ENCODE measurements around the gene UBE2V1. TPM values are rescaled to one million over a fixed set of nuclear protein-coding genes. Genes with fewer than 3 reads are reported as not detected.

Gene UBE2V1
- total RNA-seq, 1 experiment from 2014 or later, result 212 TPM

GRCh38 chr20:50115591-50116367 lies 2.8 kb upstream of the UBE2V1 start:
- no TSS peak for BruUV-seq (replicated peaks)
- intact Hi-C loops (cut with micrococcal nuclease; ENCODE audit: unreplicated experiment), result no loop called here
- H3K4me1 Mint-ChIP-seq (ENCODE audit: low read depth, unreplicated experiment), result peaks cover 53% of the 10 kb centered on the region
- DNase-seq, result peak; percentile 97
- no peaks in the 10 kb centered on the region for H3K27me3 Mint-ChIP-seq (ENCODE audit: unreplicated experiment)
- peak overlapping the region; percentile 73 for H3K4me3 Mint-ChIP-seq (ENCODE audit: low read depth, unreplicated experiment)
- H3K36me3 Mint-ChIP-seq (ENCODE audit: insufficient read depth, unreplicated experiment), result peaks cover 37% of the 10 kb centered on the region
- TF ChIP-seq, protein P1, sequence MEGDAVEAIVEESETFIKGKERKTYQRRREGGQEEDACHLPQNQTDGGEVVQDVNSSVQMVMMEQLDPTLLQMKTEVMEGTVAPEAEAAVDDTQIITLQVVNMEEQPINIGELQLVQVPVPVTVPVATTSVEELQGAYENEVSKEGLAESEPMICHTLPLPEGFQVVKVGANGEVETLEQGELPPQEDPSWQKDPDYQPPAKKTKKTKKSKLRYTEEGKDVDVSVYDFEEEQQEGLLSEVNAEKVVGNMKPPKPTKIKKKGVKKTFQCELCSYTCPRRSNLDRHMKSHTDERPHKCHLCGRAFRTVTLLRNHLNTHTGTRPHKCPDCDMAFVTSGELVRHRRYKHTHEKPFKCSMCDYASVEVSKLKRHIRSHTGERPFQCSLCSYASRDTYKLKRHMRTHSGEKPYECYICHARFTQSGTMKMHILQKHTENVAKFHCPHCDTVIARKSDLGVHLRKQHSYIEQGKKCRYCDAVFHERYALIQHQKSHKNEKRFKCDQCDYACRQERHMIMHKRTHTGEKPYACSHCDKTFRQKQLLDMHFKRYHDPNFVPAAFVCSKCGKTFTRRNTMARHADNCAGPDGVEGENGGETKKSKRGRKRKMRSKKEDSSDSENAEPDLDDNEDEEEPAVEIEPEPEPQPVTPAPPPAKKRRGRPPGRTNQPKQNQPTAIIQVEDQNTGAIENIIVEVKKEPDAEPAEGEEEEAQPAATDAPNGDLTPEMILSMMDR (IDR thresholded peaks at IDR 0.05; ENCODE audit: unreplicated experiment), result no peak
- CTCF ChIA-PET, result interaction anchor here (0.6 to 2.5 kb wide), 15 partner anchors 10 to 338 kb away, joined by 3 to 17 read pairs (median 7); partner anchors contain the start of gene PEDS1
- H3K27ac Mint-ChIP-seq (ENCODE audit: unreplicated experiment), result peak overlapping the region; percentile 69
- no peaks in the 10 kb centered on the region for H3K9me3 Mint-ChIP-seq (ENCODE audit: low read depth, unreplicated experiment)

GRCh38 chr20:50115041-50115512 lies 2.1 kb upstream of the UBE2V1 start:
- Mint-ChIP-seq H3K27me3 (ENCODE audit: unreplicated experiment) (no peaks in the 10 kb centered on the region), H3K27ac (ENCODE audit: unreplicated experiment) (peak overlapping the region; percentile 69), H3K9me3 (ENCODE audit: low read depth, unreplicated experiment) (no peaks in the 10 kb centered on the region), H3K4me1 (ENCODE audit: low read depth, unreplicated experiment) (peaks cover 60% of the 10 kb centered on the region), H3K4me3 (ENCODE audit: low read depth, unreplicated experiment) (peak overlapping the region; percentile 73), H3K36me3 (ENCODE audit: insufficient read depth, unreplicated experiment) (peaks cover 37% of the 10 kb centered on the region)
- CTCF ChIA-PET, result interaction anchor here (0.6 to 2.5 kb wide), 12 partner anchors 9 to 64 kb away, joined by 3 to 17 read pairs (median 8); partner anchors contain the start of gene PEDS1
- TF ChIP-seq, protein P1 (IDR thresholded peaks at IDR 0.05; ENCODE audit: unreplicated experiment), result no peak
- no peak for DNase-seq
- no TSS peak for BruUV-seq (replicated peaks)
- intact Hi-C loops (cut with micrococcal nuclease; ENCODE audit: unreplicated experiment), result no loop called here

DNA sequence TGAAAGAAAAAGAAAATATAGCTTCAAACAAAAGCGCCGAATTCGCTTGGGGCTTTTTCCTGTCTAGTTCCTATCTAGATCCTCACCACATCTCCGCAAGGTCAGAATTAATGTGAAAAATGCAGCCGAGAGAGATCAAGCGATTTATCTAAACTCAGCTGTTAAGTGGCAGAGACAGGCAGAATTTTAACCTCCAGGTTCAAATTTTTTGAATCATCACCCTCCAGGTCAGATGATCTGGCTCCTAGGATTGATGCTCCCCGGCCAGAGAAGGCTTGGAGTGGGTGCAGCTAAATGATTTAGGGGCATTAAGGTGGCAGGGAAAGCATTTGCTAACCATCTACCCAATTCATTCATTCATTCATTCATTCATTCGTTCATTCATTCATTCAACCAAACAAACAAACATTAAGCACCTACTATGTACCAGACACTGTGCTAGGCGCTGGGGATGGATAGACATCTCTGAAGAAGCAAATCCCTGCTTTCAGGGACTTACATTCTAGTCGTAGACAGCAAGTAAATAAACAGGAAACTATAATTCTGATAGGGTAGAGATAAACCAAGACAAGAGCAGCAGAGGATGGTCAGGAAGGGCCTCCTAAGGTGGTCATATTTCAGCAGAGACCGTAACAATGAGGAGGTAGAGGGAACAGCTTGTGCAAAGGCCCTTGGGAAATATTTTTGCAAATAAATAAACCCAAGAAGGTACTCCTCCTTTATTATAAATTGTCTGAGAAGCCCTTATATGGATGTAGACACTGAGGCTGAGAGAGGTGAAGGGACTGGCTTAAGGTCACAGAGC lies 672 bp upstream of the UBE2V1 start:
- peak overlapping the region; percentile 77 for H3K27ac Mint-ChIP-seq (ENCODE audit: unreplicated experiment)
- BruUV-seq (replicated peaks), result TSS peak; percentile 89
- peaks cover 37% of the 10 kb centered on the region for H3K36me3 Mint-ChIP-seq (ENCODE audit: insufficient read depth, unreplicated experiment)
- DNase-seq, result no peak
- intact Hi-C loops (cut with micrococcal nuclease; ENCODE audit: unreplicated experiment), result no loop called here
- H3K9me3 Mint-ChIP-seq (ENCODE audit: low read depth, unreplicated experiment), result no peaks in the 10 kb centered on the region
- H3K27me3 Mint-ChIP-seq (ENCODE audit: unreplicated experiment), result no peaks in the 10 kb centered on the region
- TF ChIP-seq, protein P1 (IDR thresholded peaks at IDR 0.05; ENCODE audit: unreplicated experiment), result no peak
- peak overlapping the region; percentile 93 for H3K4me3 Mint-ChIP-seq (ENCODE audit: low read depth, unreplicated experiment)
- CTCF ChIA-PET, result interaction anchor here (0.6 to 1.9 kb wide), 10 partner anchors 10 to 169 kb away, joined by 4 to 10 read pairs (median 5); partner anchors contain the start of gene PEDS1
- H3K4me1 Mint-ChIP-seq (ENCODE audit: low read depth, unreplicated experiment), result peaks cover 69% of the 10 kb centered on the region

- H3K9me3 Mint-ChIP-seq (ENCODE audit: low read depth, unreplicated experiment), result no peaks in the 10 kb centered on the region
- peak overlapping the region; percentile 77 for H3K27ac Mint-ChIP-seq (ENCODE audit: unreplicated experiment)
- H3K27me3 Mint-ChIP-seq (ENCODE audit: unreplicated experiment), result no peaks in the 10 kb centered on the region
- peaks cover 37% of the 10 kb centered on the region for H3K36me3 Mint-ChIP-seq (ENCODE audit: insufficient read depth, unreplicated experiment)
- H3K4me3 Mint-ChIP-seq (ENCODE audit: low read depth, unreplicated experiment), result peak overlapping the region; percentile 93
- intact Hi-C loops (cut with micrococcal nuclease; ENCODE audit: unreplicated experiment), result no loop called here
- H3K4me1 Mint-ChIP-seq (ENCODE audit: low read depth, unreplicated experiment), result peaks cover 82% of the 10 kb centered on the region
- BruUV-seq (replicated peaks), result no TSS peak
- no peak for DNase-seq
- TF ChIP-seq, protein P1 (IDR thresholded peaks at IDR 0.05; ENCODE audit: unreplicated experiment), result no peak
- CTCF ChIA-PET, result interaction anchor here (0.5 to 1.9 kb wide), 4 partner anchors 9 to 1178 kb away, joined by 3 to 10 read pairs (median 6); no protein-coding TSS in a partner anchor
Measured at GRCh38 chr20:50111829-50112495, 988 bp downstream of the UBE2V1 start.
